RWPE1 (cell line): ENCODE data around the gene YIPF1.

Experiments used
- CTCF ChIA-PET: fragments of 350-600 bp; sonication (Branson Sonifier 250); formaldehyde crosslinking; extraction: SDS; loops from one replicate; lab custom pipeline; 2021; lab: Yijun Ruan, JAX
- POLR2A ChIA-PET: fragments of 400-600 bp; formaldehyde crosslinking; extraction: SDS; loops from one replicate; lab custom pipeline; 2020; ENCODE audit warnings: antibody characterized with exemption; ENCODE audit not compliant: low non-redundant PET; lab: Yijun Ruan, JAX
- DNase-seq: peaks from one replicate; pipeline ENCODE4 v3.0.0; 2012; ENCODE audit warnings: low spot score
- H3K27ac ChIP-seq: fragments of 450-650 bp; 2 replicates; pipeline ENCODE4 v1.5.1; 2017
- TF ChIP-seq, protein P1 (sequence below): fragments of 450-650 bp; conservative IDR thresholded peaks from 2 replicates; pipeline ENCODE4 v1.5.1; 2017; ENCODE audit warnings: low read depth, mild to moderate bottlenecking

The YIPF1 gene

DNA sequence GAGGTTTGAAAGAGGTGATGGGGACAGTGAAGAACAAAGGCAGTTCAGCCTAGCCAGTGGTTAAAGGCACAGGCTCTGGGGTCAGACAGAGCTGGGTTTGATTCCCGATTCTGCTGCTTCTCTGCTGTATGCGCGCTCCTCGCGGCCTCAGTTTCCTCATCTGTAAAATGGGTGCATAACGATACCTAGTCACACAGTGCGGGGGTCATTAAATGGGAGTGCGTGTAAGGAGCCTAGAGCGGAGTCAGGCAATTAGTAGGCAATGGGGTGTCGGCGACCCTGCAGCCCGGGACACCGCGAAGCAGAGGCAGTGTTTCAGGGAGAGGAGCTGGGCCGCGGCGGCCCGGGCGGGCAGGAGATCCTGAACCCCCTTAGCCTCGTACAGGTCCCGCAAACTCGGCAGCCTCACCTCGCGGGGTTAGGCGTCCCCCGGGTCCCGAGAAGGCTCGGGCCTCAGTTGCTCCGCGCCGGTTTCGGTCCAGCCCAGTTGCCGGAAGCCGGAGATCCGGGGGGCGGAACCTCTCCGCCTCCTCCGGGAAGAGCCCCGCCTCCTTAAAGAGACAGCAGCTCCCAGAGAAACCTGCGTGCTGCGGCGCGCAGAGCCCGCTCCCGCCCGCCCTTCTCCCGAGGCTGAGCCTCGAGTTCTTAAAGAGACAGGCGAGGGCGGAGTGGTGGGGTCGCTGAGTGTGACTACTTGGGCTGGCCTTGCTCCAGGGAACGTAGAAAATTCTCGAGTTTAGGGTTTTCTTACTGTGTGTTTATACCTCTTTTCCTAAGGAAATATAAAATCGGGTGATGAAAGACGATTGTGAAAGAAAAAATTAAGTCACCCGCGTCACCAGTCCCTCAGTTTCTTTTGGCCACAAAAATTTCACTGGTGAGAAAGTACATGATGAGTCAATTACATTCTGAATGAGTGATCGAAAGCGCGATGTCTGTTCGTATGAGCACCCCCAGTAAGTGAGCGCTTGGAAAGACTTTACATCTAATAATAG is at the start of gene YIPF1:
Gene YIPF1 (minus strand): TSS at position 494 of the 995 bp plus-strand sequence. CDS start 860 bp downstream, outside the sequence.
- peak within 1 kb of the TSS; percentile 65 for H3K27ac ChIP-seq
- peak; percentile 92 for DNase-seq
- TF ChIP-seq, protein P1, sequence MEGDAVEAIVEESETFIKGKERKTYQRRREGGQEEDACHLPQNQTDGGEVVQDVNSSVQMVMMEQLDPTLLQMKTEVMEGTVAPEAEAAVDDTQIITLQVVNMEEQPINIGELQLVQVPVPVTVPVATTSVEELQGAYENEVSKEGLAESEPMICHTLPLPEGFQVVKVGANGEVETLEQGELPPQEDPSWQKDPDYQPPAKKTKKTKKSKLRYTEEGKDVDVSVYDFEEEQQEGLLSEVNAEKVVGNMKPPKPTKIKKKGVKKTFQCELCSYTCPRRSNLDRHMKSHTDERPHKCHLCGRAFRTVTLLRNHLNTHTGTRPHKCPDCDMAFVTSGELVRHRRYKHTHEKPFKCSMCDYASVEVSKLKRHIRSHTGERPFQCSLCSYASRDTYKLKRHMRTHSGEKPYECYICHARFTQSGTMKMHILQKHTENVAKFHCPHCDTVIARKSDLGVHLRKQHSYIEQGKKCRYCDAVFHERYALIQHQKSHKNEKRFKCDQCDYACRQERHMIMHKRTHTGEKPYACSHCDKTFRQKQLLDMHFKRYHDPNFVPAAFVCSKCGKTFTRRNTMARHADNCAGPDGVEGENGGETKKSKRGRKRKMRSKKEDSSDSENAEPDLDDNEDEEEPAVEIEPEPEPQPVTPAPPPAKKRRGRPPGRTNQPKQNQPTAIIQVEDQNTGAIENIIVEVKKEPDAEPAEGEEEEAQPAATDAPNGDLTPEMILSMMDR = no peak
- ChIA-PET POLR2A (interaction anchor here (0.6 to 1.6 kb wide), 2 partner anchors 57 to 127 kb away, joined by 3 read pairs; partner anchors contain the start of gene LRRC42), CTCF (interaction anchor here (0.6 to 0.7 kb wide), 2 partner anchors 70 to 1193 kb away, joined by 3 to 5 read pairs; no protein-coding TSS in a partner anchor)

DNA sequence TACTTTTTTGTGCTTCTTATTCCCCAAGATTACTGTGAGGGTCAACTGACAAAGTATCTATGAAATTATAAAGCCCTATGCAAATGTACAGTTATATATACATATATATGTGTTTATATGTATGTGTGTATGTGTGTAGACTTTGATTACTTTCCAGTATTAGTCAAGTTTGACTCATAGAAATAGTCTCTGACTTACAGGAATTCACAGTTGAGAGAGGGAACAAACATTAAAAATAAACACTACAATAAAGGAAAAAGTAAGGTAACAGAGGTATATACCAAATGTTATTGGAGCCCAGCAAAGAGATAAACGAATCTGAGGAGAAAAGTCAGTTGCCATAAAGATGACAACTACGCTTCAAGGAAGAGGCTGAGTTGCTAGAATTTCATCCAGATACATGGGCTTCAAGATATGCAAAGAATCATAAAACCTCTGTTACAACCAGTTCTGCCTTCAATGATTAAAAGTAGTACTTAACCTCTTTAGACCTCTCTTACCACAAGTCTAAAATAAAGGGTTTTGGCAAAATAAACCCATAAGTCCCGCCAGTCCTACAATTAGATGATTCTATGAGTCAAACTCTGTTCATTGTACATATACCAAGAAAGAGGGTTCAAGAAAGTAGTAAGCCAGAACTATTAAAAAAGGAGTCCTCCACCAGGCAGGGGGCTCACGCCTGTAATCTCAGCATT is 48.7 kb upstream of the YIPF1 start:
- TF ChIP-seq, protein P1 = no peak
- H3K27ac ChIP-seq = no peak overlapping the region
- CTCF ChIA-PET = no interaction called here
- DNase-seq = no peak
- POLR2A ChIA-PET = no interaction called here

DNA sequence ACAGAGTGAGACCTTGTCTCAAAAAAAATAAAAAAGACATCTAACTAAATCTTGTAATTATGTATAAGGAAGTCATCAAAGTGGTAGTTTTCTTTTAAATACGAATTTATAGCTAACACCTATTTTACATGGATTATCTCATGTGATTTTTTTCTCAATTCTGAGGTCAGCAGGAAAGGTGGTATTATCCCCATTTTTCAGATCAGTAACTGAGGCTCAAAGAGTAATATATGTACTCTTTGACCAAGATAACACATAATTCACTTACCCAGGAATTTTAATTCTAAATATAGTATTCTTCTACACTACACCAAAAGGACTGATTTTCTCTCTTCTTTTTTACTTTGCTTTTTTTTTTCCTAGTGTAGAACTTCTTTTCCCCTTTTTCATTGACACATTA is 46.8 kb upstream of the YIPF1 start:
- ChIA-PET POLR2A (no interaction called here), CTCF (interaction anchor here (0.6 kb wide), 1 partner anchor 58 kb away, joined by 3 read pairs; no protein-coding TSS in a partner anchor)
- TF ChIP-seq, protein P1 = no peak
- no peak for DNase-seq
- no peak overlapping the region for H3K27ac ChIP-seq

DNA sequence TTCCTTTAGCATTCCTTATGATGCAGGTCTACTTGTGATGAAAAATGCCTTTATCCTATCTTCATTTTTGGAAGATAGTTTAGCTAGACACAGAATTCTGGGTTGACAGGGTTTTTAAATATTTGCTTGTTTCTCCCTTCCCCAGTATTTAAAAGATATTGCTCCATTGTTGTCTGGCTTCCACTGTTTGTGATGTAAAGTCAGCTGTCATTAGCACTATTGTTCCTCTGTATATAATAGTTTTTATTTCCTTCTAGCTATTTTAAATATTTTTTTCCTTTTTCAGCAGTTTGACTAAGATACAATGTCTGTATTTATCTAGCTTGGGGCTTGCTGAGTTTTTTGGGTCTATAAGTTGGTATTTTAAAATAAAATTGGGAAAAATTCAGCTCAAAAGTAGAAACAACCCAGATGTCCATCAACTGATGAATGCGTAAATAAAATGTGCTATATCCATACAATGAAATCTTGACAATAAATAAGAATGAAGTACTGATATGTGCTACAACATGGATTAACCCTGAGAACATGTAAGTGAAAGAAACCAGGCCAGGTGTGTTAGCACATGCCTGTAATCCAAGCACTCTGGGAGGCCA is 44.7 kb upstream of the YIPF1 start:
- TF ChIP-seq, protein P1 = no peak
- CTCF ChIA-PET = interaction anchor here (1.4 kb wide), 1 partner anchor 15 kb away, joined by 3 read pairs; no protein-coding TSS in a partner anchor
- POLR2A ChIA-PET = no interaction called here
- H3K27ac ChIP-seq = no peak overlapping the region
- DNase-seq = no peak

DNA sequence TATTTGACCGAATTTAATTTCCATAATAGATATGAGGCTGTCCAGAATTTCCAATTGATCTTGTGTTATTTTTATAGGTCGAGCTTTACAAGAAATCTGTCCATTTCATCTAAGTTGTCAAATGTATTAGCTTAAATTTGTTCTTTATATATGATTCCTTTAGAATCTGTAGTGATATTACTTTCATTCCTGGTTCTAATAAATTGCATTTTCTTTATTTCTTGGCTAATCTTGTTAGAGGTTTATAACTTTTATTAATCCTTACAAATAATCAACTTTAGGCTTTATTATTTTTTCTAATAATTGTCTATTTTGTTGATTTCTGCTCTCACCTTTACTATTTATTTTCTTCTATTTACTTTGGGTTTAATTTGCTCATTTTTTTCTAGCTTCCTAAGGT is 41.9 kb upstream of the YIPF1 start:
- ChIA-PET CTCF (no interaction called here), POLR2A (no interaction called here)
- no peak overlapping the region for H3K27ac ChIP-seq
- TF ChIP-seq, protein P1 = no peak
- no peak for DNase-seq

DNA sequence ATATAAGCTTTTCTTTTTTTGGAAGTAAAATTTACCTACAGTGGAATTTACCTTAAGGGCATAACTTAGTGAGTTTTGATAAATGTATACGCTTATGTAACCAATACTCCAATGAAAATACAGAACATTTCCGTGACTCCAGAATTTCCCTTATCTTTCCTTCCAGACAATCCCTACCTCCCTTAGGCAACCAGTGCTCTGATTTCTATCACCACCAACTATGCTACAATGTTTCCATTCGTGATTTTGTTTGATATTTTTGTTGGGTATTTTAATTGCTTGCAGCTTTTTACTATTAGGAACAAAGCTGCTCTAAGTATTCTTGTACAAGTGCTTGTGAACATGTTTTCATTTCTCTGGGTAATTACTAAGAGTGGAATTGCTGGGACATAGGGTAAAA is 41.3 kb upstream of the YIPF1 start:
- POLR2A ChIA-PET = no interaction called here
- TF ChIP-seq, protein P1 = no peak
- H3K27ac ChIP-seq = no peak overlapping the region
- no peak for DNase-seq
- CTCF ChIA-PET = no interaction called here
